GM18873 (cell line): ENCODE results near the gene NUDT2.
"Not testable (repeated sequence)": the region's sequence is repeated elsewhere in the genome, so short reads cannot be mapped to it uniquely, and the experiment has no call there.

Experiments
- ATAC-seq: cut with Tn5 transposase; IDR thresholded peaks from one replicate; pipeline ENCODE4 v1.9.1; 2021; ENCODE audit warnings: mild to moderate bottlenecking, moderate library complexity, moderate number of reproducible peaks; ENCODE audit not compliant: unreplicated experiment, low FRiP score

NUDT2 gene

GRCh38 chr9:34334337-34334824 is 5.0 kb downstream of the NUDT2 start:
- ATAC-seq = no peak

DNA sequence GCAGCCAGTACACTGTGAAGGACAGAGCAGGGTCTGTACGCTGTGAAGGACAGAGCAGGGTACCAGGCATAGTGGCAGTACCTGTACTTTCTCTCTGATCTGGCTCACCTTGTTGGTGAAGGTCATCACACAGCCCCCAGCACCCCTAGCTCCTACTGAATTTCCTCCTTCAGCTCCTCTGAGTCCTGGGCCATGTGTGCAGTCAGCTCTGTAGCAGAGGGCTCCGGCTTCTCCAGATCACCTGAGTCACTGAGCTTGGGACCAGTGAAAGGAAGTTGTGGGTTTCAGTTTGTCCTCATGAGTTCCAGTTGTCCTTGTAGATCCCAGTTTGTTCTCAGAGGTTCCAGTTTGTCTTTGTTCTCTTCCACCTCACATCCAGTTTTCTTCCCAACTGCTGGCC is 5.5 kb downstream of the NUDT2 start:
- no peak for ATAC-seq

- no peak for ATAC-seq
Measured at GRCh38 chr9:34335376-34335775, 6.0 kb downstream of the NUDT2 start.

GRCh38 chr9:34337403-34337802 is 8.0 kb downstream of the NUDT2 start:
- ATAC-seq = no peak

- ATAC-seq = not testable (repeated sequence)
Measured at GRCh38 chr9:34338079-34338478, 8.7 kb downstream of the NUDT2 start.

- ATAC-seq = no peak
Measured at GRCh38 chr9:34338665-34339385, 9.5 kb downstream of the NUDT2 start.

DNA sequence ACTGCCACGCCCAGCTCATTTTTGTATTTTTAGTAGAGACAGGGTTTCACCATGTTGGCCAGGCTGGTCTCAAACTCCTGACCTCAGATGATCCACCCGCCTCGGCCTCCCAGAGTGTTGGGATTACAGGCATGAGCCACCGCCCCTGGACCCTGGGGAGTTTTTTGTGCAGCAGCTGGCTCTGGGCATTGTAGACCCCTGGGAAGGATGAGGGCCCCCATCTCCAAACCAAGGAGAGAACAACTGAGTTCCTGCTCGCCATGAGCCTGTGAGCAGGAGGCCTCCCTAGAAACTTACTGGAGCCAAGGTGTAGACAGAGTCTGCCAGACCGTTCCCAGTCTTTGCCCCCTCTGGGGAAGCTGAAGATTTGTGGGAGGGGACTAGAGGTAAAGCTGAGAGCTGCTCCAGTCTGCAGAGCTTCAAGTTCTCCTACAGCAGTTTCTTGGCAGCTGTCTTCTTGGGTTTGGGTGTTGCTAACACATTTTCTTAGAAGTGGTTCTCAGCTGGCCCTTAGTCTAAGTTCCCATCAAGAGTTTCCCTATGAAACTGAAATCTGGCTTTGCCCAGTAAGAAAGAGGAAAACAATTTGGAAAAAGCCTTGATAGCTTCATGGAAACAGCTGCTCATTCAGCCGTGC is 12.4 kb downstream of the NUDT2 start:
- no peak for ATAC-seq

DNA sequence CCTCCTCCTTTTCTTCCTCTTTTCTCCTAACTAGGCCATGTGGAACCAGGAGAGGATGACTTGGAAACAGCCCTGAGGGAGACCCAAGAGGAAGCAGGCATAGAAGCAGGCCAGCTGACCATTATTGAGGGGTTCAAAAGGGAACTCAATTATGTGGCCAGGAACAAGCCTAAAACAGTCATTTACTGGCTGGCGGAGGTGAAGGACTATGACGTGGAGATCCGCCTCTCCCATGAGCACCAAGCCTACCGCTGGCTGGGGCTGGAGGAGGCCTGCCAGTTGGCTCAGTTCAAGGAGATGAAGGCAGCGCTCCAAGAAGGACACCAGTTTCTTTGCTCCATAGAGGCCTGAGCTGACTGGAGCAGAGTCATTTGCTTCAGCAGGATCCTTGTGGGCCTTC is 13.7 kb downstream of the NUDT2 start:
- ATAC-seq = no peak

DNA sequence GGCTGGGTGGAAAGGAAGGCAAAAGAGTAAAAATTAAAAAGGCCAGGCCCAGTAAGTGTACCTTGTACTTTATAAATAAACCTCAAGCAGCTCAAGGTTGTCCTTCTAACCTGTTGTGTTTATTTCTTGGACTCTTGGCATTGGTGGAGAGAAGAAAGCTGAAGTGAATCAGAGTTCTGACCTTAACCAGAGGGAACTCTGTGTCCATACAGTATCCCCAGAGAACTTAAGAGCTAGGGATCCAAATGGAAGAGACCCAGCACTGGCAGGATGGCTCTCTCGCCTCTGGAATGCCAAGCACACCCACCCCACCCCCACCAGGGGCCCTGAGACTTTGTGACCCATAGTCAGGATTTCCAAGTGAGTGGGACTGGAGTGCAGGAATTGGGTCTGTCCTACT is 14.2 kb downstream of the NUDT2 start:
- no peak for ATAC-seq

- ATAC-seq = no peak
Measured at GRCh38 chr9:34346873-34347799, 17.8 kb downstream of the NUDT2 start.

DNA sequence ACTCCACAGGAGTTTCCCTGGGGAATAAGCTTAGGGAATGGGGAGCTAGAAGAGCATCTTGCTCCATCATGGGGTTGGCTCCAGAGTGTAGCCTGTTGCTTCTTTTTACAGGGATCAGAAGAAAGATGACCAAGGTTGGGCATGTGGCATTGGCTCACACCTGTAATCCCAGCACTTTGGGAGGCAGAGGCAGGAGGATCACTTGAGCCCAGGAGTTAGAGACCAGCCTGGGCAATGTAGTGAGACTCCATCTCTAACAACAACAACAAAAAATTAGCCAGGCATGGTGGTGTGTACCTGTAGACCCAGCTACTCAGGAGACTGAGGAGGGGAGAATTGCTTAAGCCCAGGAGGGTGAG is 18.4 kb downstream of the NUDT2 start:
- ATAC-seq = no peak

DNA sequence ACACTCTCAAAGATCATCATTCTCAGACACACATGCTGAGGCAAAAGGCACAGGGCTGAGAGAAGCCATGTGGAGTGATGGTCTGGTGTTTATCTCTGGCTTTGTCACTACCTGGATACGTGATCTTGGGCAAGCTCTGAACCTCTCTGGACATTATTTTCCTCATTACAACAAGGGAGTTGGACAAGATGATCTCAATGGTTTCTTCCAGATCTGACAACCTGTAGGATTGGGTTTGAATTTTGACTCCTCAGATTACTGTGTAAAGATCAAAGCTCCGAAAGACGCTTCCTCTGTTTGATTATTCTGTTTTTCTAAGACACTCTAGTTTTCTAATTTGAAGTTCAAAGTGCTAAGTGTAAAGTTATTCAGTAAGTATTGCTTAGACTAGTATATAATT is 20.0 kb downstream of the NUDT2 start:
- ATAC-seq = no peak

DNA sequence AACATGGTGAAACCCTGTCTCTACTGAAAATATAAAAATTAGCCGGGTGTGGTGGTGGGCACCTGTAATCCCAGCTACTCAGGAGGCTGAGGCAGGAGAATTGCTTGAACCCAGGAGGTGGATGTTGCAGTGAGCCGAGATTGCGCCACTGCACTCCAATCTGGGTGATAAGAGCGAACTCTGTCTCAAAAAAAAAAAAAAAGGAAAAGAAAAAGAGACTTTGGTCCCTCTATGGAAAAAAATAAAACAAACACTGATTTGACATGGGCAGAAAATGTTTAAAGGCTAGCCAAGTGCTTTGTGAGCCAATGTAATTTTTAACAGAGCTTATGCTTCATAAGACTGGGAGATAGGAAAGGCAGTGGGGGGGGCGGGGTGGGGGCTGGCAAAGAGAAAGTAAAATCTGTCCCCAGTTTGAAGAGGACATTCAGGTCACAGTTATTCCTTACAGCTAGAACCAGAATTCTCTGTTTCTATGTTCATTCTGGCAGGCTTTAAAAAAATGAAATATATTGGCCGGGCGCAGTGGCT is 22.8 kb downstream of the NUDT2 start:
- not testable (repeated sequence) for ATAC-seq

DNA sequence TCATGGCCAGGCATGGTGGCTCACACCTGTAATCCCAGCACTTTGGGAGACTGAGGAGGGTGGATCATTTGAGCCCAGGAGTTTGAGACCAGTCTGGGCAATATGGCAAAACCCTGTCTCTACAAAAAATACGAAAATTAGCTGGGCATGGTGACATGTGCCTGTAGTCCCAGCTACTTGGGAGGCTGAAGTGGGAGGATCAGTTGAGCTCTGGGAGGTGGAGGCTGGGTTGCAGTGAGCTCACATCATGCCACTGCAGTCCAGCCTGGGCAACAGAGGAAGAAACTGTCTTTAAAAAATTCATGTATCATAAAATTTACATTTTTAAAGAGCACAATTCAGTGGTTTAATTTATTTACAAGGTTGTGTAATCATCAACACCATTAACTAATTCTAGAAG is 23.6 kb downstream of the NUDT2 start:
- not testable (repeated sequence) for ATAC-seq

DNA sequence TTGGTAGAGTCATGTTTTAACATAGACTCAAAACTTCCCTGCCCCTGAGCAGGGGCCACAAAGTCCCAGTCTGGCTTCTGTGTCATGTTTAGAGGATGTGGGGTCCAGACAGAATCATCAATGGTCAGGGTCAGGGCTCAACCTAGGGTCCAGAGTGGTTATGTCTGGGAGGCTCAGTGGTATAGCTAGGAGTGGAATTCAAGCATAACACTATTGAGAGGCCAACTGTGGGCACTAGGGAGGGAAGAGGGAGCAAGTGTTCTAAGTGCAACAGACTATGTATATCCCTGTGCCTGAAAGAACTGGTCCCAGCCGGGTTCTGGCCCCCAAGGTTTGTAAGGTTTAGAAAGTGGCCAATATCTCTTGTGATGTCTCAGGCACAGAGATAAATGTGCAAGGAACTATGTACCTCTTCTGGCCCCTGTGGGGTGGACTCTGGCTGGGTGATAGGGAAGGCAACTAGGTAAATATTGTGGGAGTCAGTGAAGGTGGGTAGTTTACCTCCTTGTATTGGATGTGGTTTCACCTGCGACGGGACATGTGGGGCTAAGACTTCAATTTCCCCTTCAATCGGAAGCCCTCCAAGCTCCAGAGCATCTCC is 33.3 kb downstream of the NUDT2 start:
- no peak for ATAC-seq

GRCh38 chr9:34363619-34364351 is 34.4 kb downstream of the NUDT2 start:
- ATAC-seq = no peak

GRCh38 chr9:34365282-34365681 is 35.9 kb downstream of the NUDT2 start:
- ATAC-seq = no peak

GRCh38 chr9:34366365-34366764 is 37.0 kb downstream of the NUDT2 start:
- no peak for ATAC-seq

GRCh38 chr9:34367751-34368410 is 38.5 kb downstream of the NUDT2 start:
- not testable (repeated sequence) for ATAC-seq
